ENCODE measurements around the gene SNTG2. TPM values are rescaled to one million over a fixed set of nuclear protein-coding genes. Genes with fewer than 3 reads are reported as not detected.
"Not testable (repeated sequence)": the region's sequence is repeated elsewhere in the genome, so short reads cannot be mapped to it uniquely, and the experiment has no call there.

Gene SNTG2
- polyA plus RNA-seq (2012; ENCODE audit: insufficient read depth, insufficient read length) = 6.5 TPM

DNA sequence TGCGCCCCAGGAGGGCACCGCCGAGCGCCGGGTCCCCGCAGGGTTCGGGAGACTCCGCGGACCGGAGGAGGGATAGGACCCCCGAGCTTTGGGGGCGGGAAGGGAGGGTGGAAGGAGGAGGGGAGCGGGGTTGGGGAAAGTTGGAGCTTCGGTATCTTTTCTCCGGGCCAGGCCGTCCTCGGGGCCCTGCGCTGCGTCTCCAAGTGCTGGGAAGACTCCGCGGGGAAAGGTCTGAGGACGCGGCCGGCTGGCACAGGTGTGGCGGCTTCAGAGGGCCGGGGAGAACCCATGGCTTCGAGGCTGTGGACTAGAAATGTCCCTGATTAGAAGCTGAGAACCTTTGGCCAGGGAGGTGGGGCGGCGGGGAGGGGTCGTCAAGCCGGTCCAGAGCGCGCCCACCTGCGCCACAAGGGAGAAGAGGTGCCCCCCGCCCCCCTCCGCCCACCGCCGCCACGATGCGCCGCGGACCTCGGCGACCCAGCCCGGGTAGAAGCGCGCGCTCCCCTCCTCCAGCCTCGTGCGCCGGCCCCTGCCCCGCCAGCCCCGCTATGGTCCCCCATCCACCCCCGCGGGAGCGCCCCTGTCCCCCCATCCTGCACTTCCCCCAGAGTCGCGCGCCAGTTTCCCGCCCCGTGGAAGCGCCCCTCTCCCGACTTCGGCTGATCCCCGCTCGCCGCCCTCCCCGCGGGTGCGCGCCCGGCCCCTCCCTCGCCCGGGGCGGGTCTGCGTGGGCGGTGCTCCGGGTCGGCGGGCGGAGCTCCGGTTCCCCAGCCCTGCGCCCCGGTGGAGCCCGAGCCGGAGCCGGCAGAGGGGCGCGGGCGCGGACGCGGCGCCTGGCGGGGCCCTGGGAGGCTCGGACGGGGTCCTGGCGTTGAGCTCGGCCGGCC lies at the start of gene SNTG2:
Gene SNTG2 (plus strand): TSS at position 770 of the 887 bp plus-strand sequence. CDS start 148 bp downstream, outside the sequence.
- no peak for DNase-seq (ENCODE audit: low read depth, low spot score)
- peak within 1 kb of the TSS; percentile 58 for H3K4me3 ChIP-seq (ENCODE audit: low read length)

DNA sequence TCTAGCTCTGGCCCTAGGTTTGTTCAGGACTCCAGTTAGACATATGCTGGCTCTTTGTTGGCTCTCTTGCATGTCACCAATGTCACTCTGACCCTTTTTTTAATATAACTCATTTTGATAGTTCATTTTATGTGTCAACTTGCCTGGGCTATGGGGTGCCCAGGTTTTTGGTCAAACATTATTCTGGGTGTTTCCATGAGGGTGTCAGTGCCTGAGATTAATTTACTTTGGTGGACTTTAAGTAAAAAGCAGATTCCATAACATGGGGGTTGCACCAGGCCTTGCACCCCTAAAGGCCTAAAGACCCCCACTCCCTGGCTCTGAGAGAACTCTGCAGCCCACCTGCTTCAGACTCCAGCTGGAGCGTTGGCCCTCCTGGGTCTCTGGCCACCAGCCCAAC lies 48.1 kb upstream of the SNTG2 start:
- no peak for DNase-seq (ENCODE audit: low read depth, low spot score)
- no peak overlapping the region for H3K4me3 ChIP-seq (ENCODE audit: low read length)

DNA sequence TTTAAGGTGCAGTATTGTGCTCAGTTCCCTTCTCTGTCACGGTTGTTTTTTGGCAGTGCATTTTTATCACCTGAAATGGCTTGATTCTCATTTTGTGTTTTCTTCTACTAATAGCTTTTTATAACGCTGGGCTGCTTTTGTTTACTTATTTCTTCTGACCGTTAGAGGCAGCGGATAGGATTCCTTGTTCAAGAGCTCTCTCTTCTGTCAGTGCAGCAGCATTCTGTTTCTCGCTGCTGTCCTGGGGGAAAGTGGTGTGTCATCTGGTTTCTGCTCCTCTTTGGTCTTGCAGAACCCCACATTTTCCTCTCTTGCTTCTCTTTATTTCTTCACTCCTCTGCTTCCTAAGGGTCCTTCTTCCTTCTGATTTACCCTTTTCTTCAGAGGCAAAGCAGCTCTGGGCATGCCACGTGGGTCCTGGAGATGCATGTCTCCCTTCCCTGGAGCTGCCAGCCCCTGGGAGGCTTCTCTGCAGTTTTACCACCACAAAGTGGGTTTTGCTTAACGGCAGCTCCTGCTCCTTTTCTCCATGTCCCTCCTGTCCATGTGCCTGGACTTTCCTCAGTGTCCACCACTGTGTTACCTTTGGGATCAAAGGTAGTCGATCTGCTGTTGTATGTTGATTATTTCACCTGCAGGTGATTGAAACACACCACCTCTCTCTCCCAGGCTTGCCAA lies 47.3 kb upstream of the SNTG2 start:
- no peak overlapping the region for H3K4me3 ChIP-seq (ENCODE audit: low read length)
- DNase-seq (ENCODE audit: low read depth, low spot score) = no peak

DNA sequence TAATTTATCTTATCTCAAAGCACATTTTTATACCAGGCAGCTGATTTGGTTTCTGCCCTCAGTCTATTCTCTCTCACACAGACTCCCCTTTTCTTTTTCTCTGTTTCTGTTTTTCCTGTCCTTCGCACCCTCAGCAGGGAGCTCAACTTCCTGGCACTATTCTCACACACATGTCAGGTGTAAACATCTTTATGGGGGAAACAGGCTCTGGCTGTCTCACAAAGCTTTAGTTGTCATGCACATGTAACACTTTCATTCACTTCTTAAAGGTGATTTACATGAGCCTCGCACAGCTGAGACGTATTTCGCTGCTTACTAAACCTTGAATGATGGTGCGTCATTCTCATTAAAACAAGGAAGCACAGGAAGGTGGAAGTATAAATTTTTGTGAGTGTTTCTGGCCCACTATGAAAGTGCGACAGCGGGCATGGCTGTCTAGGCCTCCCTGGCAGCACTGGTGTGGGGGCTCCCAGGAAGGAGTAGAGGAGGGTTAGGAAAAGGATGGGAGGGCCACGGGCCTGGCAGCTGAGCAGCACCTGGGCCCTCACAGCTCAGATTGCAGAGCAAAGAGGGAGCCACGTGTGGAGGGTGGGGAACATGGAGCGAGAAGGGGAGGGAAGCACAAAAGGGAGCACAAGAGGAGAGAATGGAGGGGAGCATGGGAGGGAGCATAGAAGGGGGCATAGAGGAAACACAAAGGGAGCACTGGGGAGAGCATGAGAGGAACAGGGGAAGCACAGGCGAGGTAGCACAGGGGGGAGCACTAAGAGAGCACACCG lies 46.2 kb upstream of the SNTG2 start:
- H3K4me3 ChIP-seq (ENCODE audit: low read length) = no peak overlapping the region
- no peak for DNase-seq (ENCODE audit: low read depth, low spot score)

DNA sequence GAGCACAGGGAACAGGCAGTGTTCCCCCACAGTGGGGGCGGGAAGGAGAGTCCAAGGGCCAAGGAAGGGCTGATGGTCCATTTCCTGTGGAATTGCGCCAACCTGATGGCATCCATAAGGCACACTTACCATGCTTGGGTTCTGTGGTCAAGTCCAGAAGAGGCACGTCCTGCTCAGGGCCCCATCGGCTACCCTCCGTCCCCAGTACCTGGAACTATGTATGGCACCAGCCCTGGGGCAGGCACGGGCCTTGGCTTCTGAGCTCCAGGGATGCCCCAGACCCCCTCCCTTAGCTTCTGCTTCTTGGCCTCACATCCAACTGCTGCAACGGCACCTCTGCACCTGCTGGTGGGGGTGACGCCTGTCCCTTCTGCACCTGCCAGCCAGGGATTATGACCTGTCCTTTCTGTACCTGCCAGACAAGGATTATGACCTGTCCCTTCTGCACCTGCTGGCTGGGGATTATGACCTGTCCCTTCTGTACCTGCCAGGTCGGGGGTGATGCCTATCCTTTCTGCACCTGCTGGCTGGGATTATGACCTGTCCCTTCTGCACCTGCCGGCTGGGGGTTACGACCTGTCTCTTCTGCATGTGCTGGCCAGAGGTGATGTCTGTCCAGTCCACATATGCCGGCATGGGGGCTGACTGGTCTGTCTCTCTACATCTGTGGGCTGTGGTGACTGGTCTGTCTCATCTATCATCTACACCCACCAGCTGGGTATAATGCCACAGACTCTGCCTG lies 45.4 kb upstream of the SNTG2 start:
- no peak for DNase-seq (ENCODE audit: low read depth, low spot score)

DNA sequence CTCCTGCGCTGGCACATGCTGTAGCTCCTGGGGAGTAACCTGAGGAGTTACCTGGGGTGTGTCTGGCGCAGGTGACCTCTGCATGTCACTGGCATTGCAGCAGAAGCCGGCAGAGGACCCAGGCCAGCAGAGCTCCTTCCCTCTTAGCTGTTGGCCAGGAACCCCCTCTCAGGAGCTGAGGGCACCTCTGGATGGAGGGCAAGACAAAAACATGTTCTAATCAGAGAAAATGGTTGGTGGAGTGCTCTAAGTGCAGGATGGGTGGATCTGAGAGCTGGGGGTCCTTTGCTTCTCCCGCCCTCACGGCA lies 44.9 kb upstream of the SNTG2 start:
- no peak for DNase-seq (ENCODE audit: low read depth, low spot score)
- H3K4me3 ChIP-seq (ENCODE audit: low read length) = no peak overlapping the region

More for the DNA sequence above, 45.4 kb upstream of the SNTG2 start:
- no peak overlapping the region for H3K4me3 ChIP-seq (ENCODE audit: low read length)

DNA sequence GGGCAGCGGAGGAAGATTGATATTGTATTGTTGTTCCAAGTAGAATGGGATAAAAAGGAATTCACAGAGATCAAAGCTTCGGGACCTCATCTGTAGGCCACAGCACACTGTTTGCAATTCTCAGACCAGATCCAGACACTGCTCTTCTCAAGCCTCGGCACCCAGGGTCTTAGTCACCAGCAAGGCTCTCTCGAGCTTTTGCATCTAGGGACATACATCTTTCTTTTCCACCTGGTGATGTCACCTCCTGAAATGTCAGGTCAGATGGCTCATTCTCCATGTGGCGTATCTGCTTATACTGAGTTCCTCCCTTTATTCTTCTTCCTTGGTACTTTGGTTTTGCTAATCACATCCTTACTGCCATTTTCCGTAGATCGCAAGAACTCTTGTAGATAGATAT lies 42.9 kb upstream of the SNTG2 start:
- H3K4me3 ChIP-seq (ENCODE audit: low read length) = no peak overlapping the region

DNA sequence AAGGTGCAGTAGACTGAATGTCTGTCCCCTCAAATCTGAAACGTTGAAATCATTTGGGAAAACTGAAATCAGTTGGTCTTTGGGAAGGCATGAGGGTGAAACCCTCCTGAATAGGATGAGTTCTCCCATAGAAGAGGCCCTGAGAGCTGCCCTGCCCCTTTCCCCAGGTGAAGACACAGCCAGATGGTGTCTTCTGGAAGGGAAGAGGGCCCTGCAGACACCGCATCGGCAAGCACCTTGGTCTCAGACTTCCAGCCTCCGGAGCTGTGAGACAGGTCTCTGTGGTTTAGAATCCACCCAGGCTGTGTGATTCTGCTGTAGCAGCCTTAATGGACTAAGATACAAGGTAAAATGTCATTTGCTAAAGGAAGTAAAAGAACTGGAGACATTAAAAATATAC lies 42.1 kb upstream of the SNTG2 start:
- H3K4me3 ChIP-seq (ENCODE audit: low read length) = no peak overlapping the region
- no peak for DNase-seq (ENCODE audit: low read depth, low spot score)

More for the DNA sequence above, 42.9 kb upstream of the SNTG2 start:
- no peak for DNase-seq (ENCODE audit: low read depth, low spot score)

DNA sequence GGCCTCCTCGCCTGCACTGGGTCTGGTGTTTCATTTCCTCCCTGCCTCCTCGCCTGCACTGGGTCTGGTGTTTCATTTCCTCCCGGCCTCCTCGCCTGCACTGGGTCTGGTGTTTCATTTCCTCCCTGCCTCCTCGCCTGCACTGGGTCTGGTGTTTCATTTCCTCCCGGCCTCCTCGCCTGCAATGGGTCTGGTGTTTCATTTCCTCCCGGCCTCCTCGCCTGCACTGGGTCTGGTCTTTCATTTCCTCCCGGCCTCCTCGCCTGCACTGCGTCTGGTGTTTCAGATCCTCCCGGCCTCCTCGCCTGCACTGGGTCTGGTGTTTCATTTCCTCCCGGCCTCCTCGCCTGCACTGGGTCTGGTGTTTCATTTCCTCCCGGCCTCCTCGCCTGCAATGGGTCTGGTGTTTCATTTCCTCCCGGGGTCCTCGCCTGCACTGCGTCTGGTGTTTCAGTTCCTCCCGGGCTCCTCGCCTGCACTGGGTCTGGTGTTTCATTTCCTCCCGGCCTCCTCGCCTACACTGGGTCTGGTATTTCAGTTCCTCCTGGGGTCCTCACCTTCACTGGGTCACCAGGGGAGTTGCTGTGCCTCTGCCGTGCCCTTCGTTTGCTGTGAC lies 40.8 kb upstream of the SNTG2 start:
- H3K4me3 ChIP-seq (ENCODE audit: low read length) = not testable (repeated sequence)

DNA sequence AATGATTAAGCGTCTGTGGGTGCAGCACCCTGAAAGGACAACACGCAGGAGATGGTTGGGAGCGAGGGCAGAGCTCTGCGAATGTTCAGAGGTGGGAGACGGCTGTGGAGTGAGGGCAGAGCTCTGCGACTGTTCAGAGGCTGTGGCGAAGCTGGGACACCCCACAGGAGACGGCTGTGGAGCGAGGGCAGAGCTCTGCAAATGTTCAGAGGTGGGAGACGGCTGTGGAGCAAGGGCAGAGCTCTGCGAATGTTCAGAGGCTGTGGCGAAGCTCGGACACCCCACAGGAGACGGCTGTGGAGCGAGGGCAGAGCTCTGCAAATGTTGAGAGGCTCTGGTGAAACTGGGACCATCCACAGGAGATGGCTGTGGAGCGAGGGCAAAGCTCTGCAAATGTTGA lies 40.0 kb upstream of the SNTG2 start:
- DNase-seq (ENCODE audit: low read depth, low spot score) = no peak
- no peak overlapping the region for H3K4me3 ChIP-seq (ENCODE audit: low read length)

More for the DNA sequence above, 40.8 kb upstream of the SNTG2 start:
- not testable (repeated sequence) for DNase-seq (ENCODE audit: low read depth, low spot score)

DNA sequence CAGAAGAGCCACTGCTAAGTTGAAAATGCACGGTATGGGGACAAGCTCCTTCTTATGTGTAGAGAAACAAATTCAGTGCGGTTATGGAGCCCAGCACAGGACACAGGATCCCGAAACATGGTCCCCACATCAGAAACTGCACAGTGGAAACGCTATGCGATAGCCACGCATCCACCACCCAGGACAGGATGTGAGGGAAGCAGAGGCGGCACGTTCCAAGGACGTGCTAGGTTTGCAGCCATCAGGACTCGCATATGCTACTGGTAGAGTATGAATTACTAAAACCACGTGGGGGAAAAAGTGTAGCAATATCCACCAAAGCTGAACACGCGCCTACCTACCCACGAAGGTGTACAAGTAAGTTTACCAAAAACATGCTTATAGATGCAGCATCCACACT lies 34.7 kb upstream of the SNTG2 start:
- no peak overlapping the region for H3K4me3 ChIP-seq (ENCODE audit: low read length)
- DNase-seq (ENCODE audit: low read depth, low spot score) = no peak

DNA sequence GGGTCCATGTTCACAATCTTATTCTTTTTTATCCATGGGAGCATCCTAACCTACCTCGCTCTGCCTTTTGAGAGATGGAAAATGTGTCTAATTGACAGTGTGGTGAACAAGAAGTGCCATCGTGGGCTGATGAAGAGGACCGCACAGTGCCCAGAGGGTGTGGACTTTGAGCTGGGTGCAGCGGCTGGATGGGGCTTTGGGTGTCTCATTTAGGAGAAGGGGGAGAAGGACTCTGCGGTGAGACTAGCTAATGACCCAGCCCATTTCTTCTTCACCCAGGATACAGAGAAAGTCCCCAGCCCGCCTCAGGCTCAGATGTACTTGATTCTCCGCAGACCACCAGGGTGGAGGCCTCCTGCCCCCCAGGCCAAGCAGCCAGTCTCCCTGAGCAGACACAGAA lies 33.7 kb upstream of the SNTG2 start:
- no peak for DNase-seq (ENCODE audit: low read depth, low spot score)
- no peak overlapping the region for H3K4me3 ChIP-seq (ENCODE audit: low read length)

DNA sequence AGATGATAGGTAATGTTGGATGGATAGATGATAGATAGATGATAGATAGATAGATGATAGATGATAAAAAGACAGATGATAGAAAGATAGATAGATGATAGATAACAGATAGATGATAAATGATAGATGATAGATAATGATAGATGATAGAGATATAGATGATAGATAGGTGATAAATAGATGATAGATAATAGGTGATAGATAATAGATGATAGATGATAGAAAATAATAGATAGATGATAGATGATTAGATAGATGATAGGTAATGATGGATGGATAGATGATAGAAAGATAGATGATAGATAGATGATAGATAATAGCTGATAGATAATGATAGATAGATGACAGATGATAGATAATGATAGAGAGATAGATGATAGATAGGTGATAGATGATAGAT lies 31.0 kb upstream of the SNTG2 start:
- H3K4me3 ChIP-seq (ENCODE audit: low read length) = no peak overlapping the region

DNA sequence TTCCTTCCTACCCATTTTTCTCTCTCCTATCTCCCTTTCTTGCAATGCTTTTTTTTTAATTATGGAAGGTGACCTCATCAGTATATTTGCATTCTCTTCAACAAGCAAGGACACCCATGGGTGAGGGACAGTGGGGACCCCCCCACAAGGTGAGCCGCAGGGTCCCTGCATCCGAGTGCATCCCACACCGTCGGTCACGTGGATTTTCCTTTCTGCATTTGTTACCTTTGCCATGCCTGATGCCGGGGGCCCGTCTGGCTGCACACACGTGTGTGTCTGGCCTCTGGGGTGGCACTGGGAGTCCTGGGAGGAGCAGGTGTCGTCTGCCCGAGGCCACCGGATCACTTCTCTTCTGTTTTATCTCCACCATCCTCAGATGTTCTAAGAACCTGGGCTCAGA lies 30.1 kb upstream of the SNTG2 start:
- H3K4me3 ChIP-seq (ENCODE audit: low read length) = no peak overlapping the region
- DNase-seq (ENCODE audit: low read depth, low spot score) = no peak

More for the DNA sequence above, 31.0 kb upstream of the SNTG2 start:
- no peak for DNase-seq (ENCODE audit: low read depth, low spot score)

DNA sequence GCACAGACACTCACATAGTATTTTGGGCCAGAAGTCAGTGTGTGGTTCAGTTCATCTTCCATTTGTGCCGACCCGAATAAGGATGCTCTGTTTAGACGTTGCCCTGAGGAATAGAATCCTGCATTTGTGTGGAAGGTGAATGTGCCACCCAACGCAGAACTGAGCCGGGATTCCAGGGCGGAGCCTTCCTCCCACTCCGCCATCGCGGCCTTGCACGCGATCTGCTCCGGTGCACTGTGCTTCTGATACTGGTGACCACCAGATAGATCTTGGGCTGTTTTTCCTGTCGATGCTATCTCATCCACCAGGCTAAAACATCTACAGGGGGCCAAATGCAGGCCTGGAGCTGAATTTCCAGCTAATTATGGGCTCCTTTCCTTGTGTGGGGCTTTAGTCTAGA lies 29.6 kb upstream of the SNTG2 start:
- no peak overlapping the region for H3K4me3 ChIP-seq (ENCODE audit: low read length)
- no peak for DNase-seq (ENCODE audit: low read depth, low spot score)

DNA sequence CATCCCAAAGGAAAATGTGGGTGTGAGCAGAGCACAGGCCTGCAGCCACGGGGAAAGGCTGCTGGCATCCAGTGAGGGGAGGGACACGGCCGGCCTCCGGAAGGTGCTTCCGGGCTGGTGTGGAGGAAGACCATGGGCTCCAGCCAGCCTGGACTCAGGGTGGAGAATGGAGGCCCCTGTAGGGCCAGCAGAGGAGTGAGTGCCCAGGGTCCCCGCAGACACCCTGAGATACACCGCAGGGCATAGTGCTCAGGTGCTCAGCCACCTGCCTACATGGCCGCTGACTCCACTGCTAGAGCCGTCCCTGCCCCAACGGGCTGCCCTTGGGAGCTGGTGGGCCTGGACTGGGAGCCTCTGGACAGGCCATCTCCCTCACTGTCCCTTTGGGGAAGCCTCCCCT lies 28.5 kb upstream of the SNTG2 start:
- no peak overlapping the region for H3K4me3 ChIP-seq (ENCODE audit: low read length)
- DNase-seq (ENCODE audit: low read depth, low spot score) = no peak

DNA sequence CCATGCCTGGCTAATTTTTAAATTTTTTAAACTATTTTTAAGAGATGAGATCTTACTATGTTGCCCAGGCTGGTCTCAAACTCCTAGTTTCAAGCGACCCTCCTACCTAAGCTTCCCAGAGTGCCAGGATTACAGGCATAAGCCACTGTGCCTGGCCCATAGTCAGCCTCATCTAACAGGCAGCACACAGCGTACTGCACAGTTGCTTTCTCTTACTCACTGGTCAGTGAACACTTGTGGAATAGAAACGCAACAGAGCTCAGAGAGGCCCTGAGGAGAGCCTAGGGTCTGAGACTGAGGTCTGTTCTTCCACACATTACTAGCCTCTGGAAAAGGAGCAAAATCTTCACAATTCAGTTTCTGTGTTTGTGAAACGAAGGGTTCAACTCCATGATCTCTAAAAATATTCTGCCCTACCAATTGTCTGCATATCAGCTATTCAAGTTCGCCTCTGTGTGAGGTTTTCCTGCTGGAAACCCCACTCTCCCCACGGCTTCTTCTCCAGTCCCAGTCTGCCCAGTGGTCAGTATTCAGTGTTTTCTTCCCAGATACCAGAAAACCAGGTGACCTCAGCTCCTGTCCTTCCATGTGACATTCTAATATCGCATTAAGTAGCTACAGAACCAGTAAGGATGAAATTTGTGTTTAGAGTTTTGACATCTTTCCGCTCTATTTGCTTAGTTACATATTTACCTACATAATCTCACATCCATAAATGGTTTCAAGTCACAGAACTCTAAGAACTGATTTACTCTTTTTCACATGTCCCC lies 26.6 kb upstream of the SNTG2 start:
- H3K4me3 ChIP-seq (ENCODE audit: low read length) = no peak overlapping the region

DNA sequence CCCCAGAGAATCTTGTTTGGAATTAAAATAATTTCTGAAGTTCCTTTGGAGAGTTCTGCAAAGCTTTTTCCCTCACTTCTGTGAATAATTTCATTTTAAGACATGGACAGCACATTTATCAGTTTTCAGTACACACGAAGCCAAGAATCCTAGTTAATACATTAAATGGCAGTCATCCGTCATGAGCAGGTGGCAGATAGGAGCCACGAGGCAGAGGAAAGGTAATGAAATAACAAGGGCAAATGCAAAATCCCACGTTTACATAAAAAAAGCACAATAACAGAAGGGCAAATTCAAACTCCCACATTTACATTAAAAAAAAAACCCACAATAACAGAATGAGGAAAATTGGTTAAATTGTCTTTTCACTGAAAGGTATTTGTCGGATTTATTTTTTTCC lies 25.9 kb upstream of the SNTG2 start:
- DNase-seq (ENCODE audit: low read depth, low spot score) = no peak
- no peak overlapping the region for H3K4me3 ChIP-seq (ENCODE audit: low read length)

More for the DNA sequence above, 26.6 kb upstream of the SNTG2 start:
- DNase-seq (ENCODE audit: low read depth, low spot score) = no peak
